Superior temporal gyrus (tissue), 1 donor: ENCODE data around the gene CITED2.
"Not testable (repeated sequence)": the region's sequence is repeated elsewhere in the genome, so short reads cannot be mapped to it uniquely, and the experiment has no call there.

ENCODE experiments used
- DNase-seq: peaks from one replicate; pipeline ENCODE4 v3.0.0-alpha.2; 2016; ENCODE audit errors: extremely low spot score

The CITED2 gene

GRCh38 chr6:139364982-139365379 lies 9.5 kb downstream of the CITED2 start:
- no peak for DNase-seq

GRCh38 chr6:139364302-139364981 lies 10.0 kb downstream of the CITED2 start:
- DNase-seq: peak; percentile 89

GRCh38 chr6:139363797-139364196 lies 10.7 kb downstream of the CITED2 start:
- DNase-seq: not testable (repeated sequence)

- DNase-seq: not testable (repeated sequence)
These were observed 11.3 kb downstream of the CITED2 start for GRCh38 chr6:139363123-139363522.

GRCh38 chr6:139361211-139361610 lies 13.2 kb downstream of the CITED2 start:
- no peak for DNase-seq

- no peak for DNase-seq
These were observed 17.5 kb downstream of the CITED2 start for GRCh38 chr6:139356924-139357323.

- DNase-seq: no peak
These were observed 18.5 kb downstream of the CITED2 start for GRCh38 chr6:139355777-139356445.

- DNase-seq: no peak
These were observed 19.3 kb downstream of the CITED2 start for GRCh38 chr6:139355172-139355571.

GRCh38 chr6:139354189-139354588 lies 20.3 kb downstream of the CITED2 start:
- DNase-seq: no peak

GRCh38 chr6:139349464-139350020 lies 24.9 kb downstream of the CITED2 start:
- no peak for DNase-seq

GRCh38 chr6:139346392-139346791 lies 28.1 kb downstream of the CITED2 start:
- DNase-seq: no peak

GRCh38 chr6:139344186-139344963 lies 30.1 kb downstream of the CITED2 start:
- no peak for DNase-seq

- DNase-seq: no peak
These were observed 31.2 kb downstream of the CITED2 start for GRCh38 chr6:139343052-139343750.

GRCh38 chr6:139341060-139341459 lies 33.4 kb downstream of the CITED2 start:
- no peak for DNase-seq

- DNase-seq: no peak
These were observed 35.7 kb downstream of the CITED2 start for GRCh38 chr6:139338795-139339194.

- no peak for DNase-seq
These were observed 36.6 kb downstream of the CITED2 start for GRCh38 chr6:139337830-139338229.

- DNase-seq: no peak
These were observed 37.4 kb downstream of the CITED2 start for GRCh38 chr6:139337001-139337400.

- DNase-seq: no peak
These were observed 38.0 kb downstream of the CITED2 start for GRCh38 chr6:139336488-139336887.

GRCh38 chr6:139335447-139336210 lies 38.8 kb downstream of the CITED2 start:
- DNase-seq: no peak

- DNase-seq: peak; percentile 75
These were observed 39.5 kb downstream of the CITED2 start for GRCh38 chr6:139334806-139335446.
